Endodermal cell (in vitro differentiated cells): ENCODE measurements around the gene RBM20. TPM values are rescaled to one million over a fixed set of nuclear protein-coding genes. Genes with fewer than 3 reads are reported as not detected.

Experiments
- DNase-seq: peaks from one replicate; pipeline ENCODE4 v3.0.0-alpha.2; 2017
- H3K27ac ChIP-seq: 2 replicates; pipeline ENCODE4 v1.5.1; 2013; ENCODE audit warnings: mild to moderate bottlenecking, low read depth, low read length, moderate library complexity
- H3K27me3 ChIP-seq: 2 replicates; pipeline ENCODE4 v1.6.1; 2013; ENCODE audit warnings: mild to moderate bottlenecking, low read length, moderate library complexity; ENCODE audit not compliant: insufficient read depth, control insufficient read depth, poor library complexity, severe bottlenecking
- H3K36me3 ChIP-seq: 2 replicates; pipeline ENCODE4 v1.7.0; 2013; ENCODE audit warnings: mild to moderate bottlenecking, low read length, moderate library complexity; ENCODE audit not compliant: control insufficient read depth, insufficient read depth
- H3K4me1 ChIP-seq: one replicate; pipeline ENCODE4 v1.7.0; 2013; ENCODE audit warnings: low read length; ENCODE audit not compliant: control insufficient read depth, insufficient read depth
- H3K4me3 ChIP-seq: 2 replicates; pipeline ENCODE4 v1.5.1; 2013; ENCODE audit warnings: mild to moderate bottlenecking, low read length, moderate library complexity
- H3K9ac ChIP-seq: 2 replicates; pipeline ENCODE4 v1.6.1; 2013; ENCODE audit warnings: mild to moderate bottlenecking, low read length, moderate library complexity; ENCODE audit not compliant: poor library complexity, severe bottlenecking; ENCODE audit errors: extremely low read depth
- H3K9me3 ChIP-seq: 2 replicates; pipeline ENCODE4 v1.6.1; 2013; ENCODE audit warnings: mild to moderate bottlenecking, low read length, moderate library complexity; ENCODE audit not compliant: control insufficient read depth
- H3K27ac Mint-ChIP-seq: 2 replicates; pipeline ENCODE4 v1.8.0; 2020; ENCODE audit warnings: mixed read lengths
- H3K27me3 Mint-ChIP-seq: 2 replicates; pipeline ENCODE4 v1.8.0; 2021; ENCODE audit warnings: mild to moderate bottlenecking, mixed read lengths; ENCODE audit not compliant: insufficient read depth
- H3K36me3 Mint-ChIP-seq: 2 replicates; pipeline ENCODE4 v1.8.0; 2020; ENCODE audit warnings: low read depth, mixed read lengths
- H3K4me1 Mint-ChIP-seq: 2 replicates; pipeline ENCODE4 v1.8.0; 2020; ENCODE audit warnings: mixed read lengths
- H3K4me3 Mint-ChIP-seq: 2 replicates; pipeline ENCODE4 v1.8.0; 2020; ENCODE audit warnings: mild to moderate bottlenecking, moderate library complexity, mixed read lengths
- H3K9me3 Mint-ChIP-seq: 2 replicates; pipeline ENCODE4 v1.8.0; 2020; ENCODE audit warnings: mild to moderate bottlenecking, mixed read lengths
- CTCF ChIP-seq: fragments of 200-600 bp; sonication (generic); conservative IDR thresholded peaks from 2 replicates; pipeline ENCODE4 v1.5.0; 2021; ENCODE audit warnings: antibody characterized with exemption, mild to moderate bottlenecking
- WGBS, 2 experiments: methylation state at CpG; one replicate each; pipeline versions ENCODE4 v1.1.5 to v1.1.7; 2013; ENCODE audit warnings: missing lambda C conversion rate in 2 of 2, mixed read lengths in 1 of 2; ENCODE audit not compliant: insufficient coverage in 1 of 2, insufficient read length in 1 of 2; 5-methylcytosine and 5-hydroxymethylcytosine counted together
- total RNA-seq, 2 donors: library from RNA; stranded (reverse); fragmentation: NEBNext Ultra II Directional in 1 of 2; extraction: Animal tissue kit (Norgen Biotek cat#: 25700) in 1 of 2; gene quantifications; 2 replicates in 1 of 2; 3 replicates in 1 of 2; pipeline ENCODE4 v1.2.1, GENCODE V29; 2021

Gene RBM20
- total RNA-seq, 2 donors from 2014 or later: 6.2 to 7.0 TPM

- Histone ChIP-seq H3K4me1 (no peaks in the 10 kb centered on the region), H3K27ac (no peak overlapping the region), H3K4me3 (no peak overlapping the region), H3K9me3 (no peaks in the 10 kb centered on the region), H3K9ac (no peak overlapping the region), H3K36me3 (no peaks in the 10 kb centered on the region), H3K27me3 (no peaks in the 10 kb centered on the region)
- H3K9me3 Mint-ChIP-seq: no peaks in the 10 kb centered on the region
- H3K27ac Mint-ChIP-seq: no peak overlapping the region
- H3K4me1 Mint-ChIP-seq: no peaks in the 10 kb centered on the region
- H3K36me3 Mint-ChIP-seq: no peaks in the 10 kb centered on the region
- no peak for TF ChIP-seq CTCF
- no peak for DNase-seq
- H3K4me3 Mint-ChIP-seq: no peak overlapping the region
- no peaks in the 10 kb centered on the region for H3K27me3 Mint-ChIP-seq
These were observed 70.2 kb downstream of the RBM20 start for GRCh38 chr10:110714356-110714755.

- peaks cover 9% of the 10 kb centered on the region for H3K4me1 Mint-ChIP-seq
- no peak for DNase-seq
- Histone ChIP-seq H3K27ac (no peak overlapping the region), H3K4me1 (no peaks in the 10 kb centered on the region), H3K27me3 (no peaks in the 10 kb centered on the region), H3K4me3 (no peak overlapping the region), H3K9me3 (no peaks in the 10 kb centered on the region), H3K36me3 (no peaks in the 10 kb centered on the region), H3K9ac (no peak overlapping the region)
- no peak overlapping the region for H3K4me3 Mint-ChIP-seq
- H3K27ac Mint-ChIP-seq: no peak overlapping the region
- H3K27me3 Mint-ChIP-seq: no peaks in the 10 kb centered on the region
- no peak for TF ChIP-seq CTCF
- WGBS, 2 experiments: 87 to 93% methylated on average over 3 to 4 of the region's 4 CpGs
- H3K9me3 Mint-ChIP-seq: no peaks in the 10 kb centered on the region
- no peaks in the 10 kb centered on the region for H3K36me3 Mint-ChIP-seq
These were observed 73.8 kb downstream of the RBM20 start for GRCh38 chr10:110717781-110718589.

GRCh38 chr10:110721406-110722038 lies 77.4 kb downstream of the RBM20 start:
- DNase-seq: no peak
- whole genome bisulfite sequencing, 2 experiments: 94 to 98% methylated on average over 8 to 9 of the region's 9 CpGs
- H3K36me3 Mint-ChIP-seq: no peaks in the 10 kb centered on the region
- Histone ChIP-seq H3K4me1 (peaks cover 3% of the 10 kb centered on the region), H3K9ac (no peak overlapping the region), H3K27me3 (no peaks in the 10 kb centered on the region), H3K9me3 (no peaks in the 10 kb centered on the region), H3K27ac (no peak overlapping the region), H3K4me3 (no peak overlapping the region), H3K36me3 (no peaks in the 10 kb centered on the region)
- H3K27me3 Mint-ChIP-seq: no peaks in the 10 kb centered on the region
- H3K9me3 Mint-ChIP-seq: no peaks in the 10 kb centered on the region
- no peak for TF ChIP-seq CTCF
- H3K27ac Mint-ChIP-seq: no peak overlapping the region
- H3K4me1 Mint-ChIP-seq: peaks cover 9% of the 10 kb centered on the region
- no peak overlapping the region for H3K4me3 Mint-ChIP-seq
